Naive thymus-derived CD4-positive, alpha-beta T cell (primary cell): ENCODE results near the gene SOX12. TPM values are rescaled to one million over a fixed set of nuclear protein-coding genes. Genes with fewer than 3 reads are reported as not detected.
A peak's percentile ranks its signal among the peaks of the same experiment; 100 is the strongest.

Experiments
- ATAC-seq: fragments of 150-1000 bp; cut with Tn5 transposase; 2 replicates; pipeline ENCODE4 v1.10.0; 2021; ENCODE audit warnings: mild to moderate bottlenecking, moderate library complexity
- CTCF ChIA-PET: fragments of 350-600 bp; sonication (Branson Sonifier 250); formaldehyde crosslinking; loops from one replicate; lab custom pipeline; 2021; ENCODE audit warnings: antibody characterized with exemption; lab: Charles Lee
- POLR2A ChIA-PET: fragments of 350-600 bp; sonication (Branson Sonifier 250); formaldehyde crosslinking; loops from one replicate; lab custom pipeline; 2021; ENCODE audit warnings: antibody characterized with exemption, inconsistent platforms; lab: Charles Lee
- DNase-seq, 9 donors: peaks; one replicate each; pipeline versions ENCODE4 v3.0.0 to v3.0.0-alpha.2; 2020 to 2022; ENCODE audit warnings: mixed read lengths in 1 of 9
- H3K27ac ChIP-seq: one replicate; pipeline ENCODE4 v1.7.0; 2013; ENCODE audit warnings: mild to moderate bottlenecking, low read depth, low read length, moderate library complexity
- H3K27me3 ChIP-seq, 2 donors: one replicate each; pipeline ENCODE4 v1.7.0; 2013; ENCODE audit warnings: low read length in 2 of 2, mild to moderate bottlenecking in 2 of 2, moderate library complexity in 2 of 2; ENCODE audit not compliant: control insufficient read depth in 2 of 2, insufficient read depth in 2 of 2
- H3K36me3 ChIP-seq, 3 experiments: 1 replicate in 2 of 3; 2 replicates in 1 of 3; pipeline ENCODE4 v1.7.0; 2013; ENCODE audit warnings: low read length in 3 of 3, mild to moderate bottlenecking in 3 of 3, moderate library complexity in 1 of 3; ENCODE audit not compliant: insufficient read depth in 3 of 3, control insufficient read depth in 2 of 3
- H3K4me1 ChIP-seq, 2 donors: one replicate each; pipeline ENCODE4 v1.7.0; 2013; ENCODE audit warnings: low read length in 2 of 2, mild to moderate bottlenecking in 2 of 2, moderate library complexity in 1 of 2; ENCODE audit not compliant: control insufficient read depth in 2 of 2, insufficient read depth in 2 of 2
- H3K4me3 ChIP-seq: 2 replicates; pipeline ENCODE4 v1.7.0; 2013; ENCODE audit warnings: mild to moderate bottlenecking, low read length
- H3K9me3 ChIP-seq, 3 experiments: 1 replicate in 2 of 3; 2 replicates in 1 of 3; pipeline ENCODE4 v1.7.0; 2013; ENCODE audit warnings: low read length in 3 of 3; ENCODE audit not compliant: control insufficient read depth in 2 of 3
- H3K27ac Mint-ChIP-seq, 9 donors: one replicate each; pipeline ENCODE4 v1.8.0; 2020 to 2022; ENCODE audit warnings: mixed read lengths in 9 of 9, mild to moderate bottlenecking in 8 of 9, moderate library complexity in 5 of 9, inconsistent platforms in 2 of 9
- H3K27me3 Mint-ChIP-seq, 5 donors: one replicate each; pipeline ENCODE4 v1.8.0; 2021 to 2022; ENCODE audit warnings: mixed read lengths in 5 of 5, mild to moderate bottlenecking in 1 of 5
- H3K36me3 Mint-ChIP-seq, 5 donors: one replicate each; pipeline ENCODE4 v1.8.0; 2020 to 2022; ENCODE audit warnings: mixed read lengths in 5 of 5, mild to moderate bottlenecking in 3 of 5, inconsistent platforms in 1 of 5
- H3K4me1 Mint-ChIP-seq, 7 donors: one replicate each; pipeline ENCODE4 v1.8.0; 2020 to 2022; ENCODE audit warnings: mixed read lengths in 7 of 7, mild to moderate bottlenecking in 3 of 7, inconsistent platforms in 1 of 7
- H3K4me3 Mint-ChIP-seq, 10 donors: one replicate each; pipeline ENCODE4 v1.8.0; 2020 to 2022; ENCODE audit warnings: mild to moderate bottlenecking in 10 of 10, mixed read lengths in 10 of 10, moderate library complexity in 6 of 10, inconsistent platforms in 2 of 10
- H3K9me3 Mint-ChIP-seq, 11 donors: one replicate each; pipeline ENCODE4 v1.8.0; 2020 to 2022; ENCODE audit warnings: mixed read lengths in 11 of 11, mild to moderate bottlenecking in 4 of 11, inconsistent platforms in 1 of 11, moderate library complexity in 1 of 11
- intact Hi-C, 2 donors: fragments of 100-400 bp; cut with micrococcal nuclease; formaldehyde crosslinking; loops; one replicate each; pipeline ENCODE4 v1.15.1; 2023
- polyA plus RNA-seq, 2 donors: library from polyadenylated mRNA; unstranded; fragments of 300-500 nt; fragmentation: Illumina TruSeq; gene quantifications; one replicate each; pipeline ENCODE4 v1.2.3, GENCODE V29; 2021
- total RNA-seq, 6 experiments: library from RNA in 5 of 6; stranded (reverse) in 5 of 6; gene quantifications; 1 replicate in 5 of 6; 2 replicates in 1 of 6; pipeline ENCODE4 v1.2.3 and lab custom pipeline; 2021 to 2026

The SOX12 gene
- total and polyA plus RNA-seq, 7 experiments from 2014 or later: 0.89 to 15.1 (median 9.4) TPM

DNA sequence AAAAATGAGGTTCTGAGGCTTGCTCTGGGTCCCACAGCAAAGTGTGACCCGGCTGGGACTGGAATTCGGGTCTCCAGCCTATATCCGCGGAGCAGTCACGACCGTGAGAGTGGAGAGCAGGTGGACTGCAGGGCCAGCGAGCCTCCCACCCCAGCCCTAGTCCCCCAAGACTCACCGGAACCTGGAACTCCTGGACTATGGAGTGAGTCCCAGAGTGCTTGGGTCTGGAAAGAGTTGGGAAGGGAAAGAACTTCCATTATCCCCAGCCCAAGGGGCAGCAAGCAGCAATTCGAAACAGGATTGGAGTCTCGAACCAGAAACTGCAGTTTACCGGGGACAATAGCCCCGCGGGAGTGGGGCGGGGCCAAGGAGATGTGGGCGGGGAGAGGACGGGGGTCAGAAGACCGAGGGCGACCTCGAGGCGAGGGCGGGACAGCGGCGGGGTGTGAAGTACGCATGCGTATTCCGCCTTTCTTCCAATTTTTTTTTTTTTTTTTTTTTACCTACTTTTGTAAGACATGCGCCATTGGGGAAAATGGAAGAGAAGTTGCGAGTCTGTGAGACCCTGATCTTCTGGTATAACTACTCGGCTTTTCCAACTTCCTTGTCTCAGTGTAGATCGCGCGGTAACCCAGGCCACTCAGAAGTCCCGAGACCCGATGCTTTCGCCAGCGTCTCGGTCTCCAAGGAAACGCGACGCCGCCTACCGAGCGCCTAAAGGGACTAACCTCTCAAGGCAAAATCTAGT is 35.1 kb upstream of the SOX12 start, which contains the start of gene C20orf96:
C20orf96 (minus strand) TSS at position 667 of the 748 bp plus-strand sequence; CDS start at position 527, 140 bp downstream.
- H3K4me1 Mint-ChIP-seq: peaks cover 1 to 35% (median 9%) of the 10 kb centered on the region in 7 donors
- DNase-seq: peak; percentile 69 to 89 (median 80)
- peak within 1 kb of the TSS; percentile 62 for H3K27ac ChIP-seq
- no peaks in the 10 kb centered on the region for H3K9me3 ChIP-seq
- peak within 1 kb of the TSS in 3 of 9 donors; percentile 28 to 81 (median 69) for H3K27ac Mint-ChIP-seq
- CTCF ChIA-PET: no interaction called here
- POLR2A ChIA-PET: interaction anchor here (1.2 to 1.6 kb wide), 2 partner anchors 8 to 34 kb away, joined by 5 to 6 read pairs; no protein-coding TSS in a partner anchor
- H3K27me3 ChIP-seq: no peaks in the 10 kb centered on the region
- no peaks in the 10 kb centered on the region for H3K36me3 ChIP-seq
- H3K4me3 Mint-ChIP-seq: no peak within 1 kb of the TSS
- peaks cover 0 to 11% (median 0%) of the 10 kb centered on the region in 5 donors for H3K36me3 Mint-ChIP-seq
- intact Hi-C loops: loop anchor here (1.0 kb wide), 4 partner anchors 8 to 117 kb away; partner anchors contain the start of gene SOX12 (in 1 of the 2)
- H3K9me3 Mint-ChIP-seq: peaks cover 0 to 2% (median 0%) of the 10 kb centered on the region in 11 donors
- no peaks in the 10 kb centered on the region for H3K27me3 Mint-ChIP-seq
- peaks cover 11 to 20% of the 10 kb centered on the region in 2 donors for H3K4me1 ChIP-seq
- peak; percentile 96 for ATAC-seq
- peak within 1 kb of the TSS; percentile 52 for H3K4me3 ChIP-seq

DNA sequence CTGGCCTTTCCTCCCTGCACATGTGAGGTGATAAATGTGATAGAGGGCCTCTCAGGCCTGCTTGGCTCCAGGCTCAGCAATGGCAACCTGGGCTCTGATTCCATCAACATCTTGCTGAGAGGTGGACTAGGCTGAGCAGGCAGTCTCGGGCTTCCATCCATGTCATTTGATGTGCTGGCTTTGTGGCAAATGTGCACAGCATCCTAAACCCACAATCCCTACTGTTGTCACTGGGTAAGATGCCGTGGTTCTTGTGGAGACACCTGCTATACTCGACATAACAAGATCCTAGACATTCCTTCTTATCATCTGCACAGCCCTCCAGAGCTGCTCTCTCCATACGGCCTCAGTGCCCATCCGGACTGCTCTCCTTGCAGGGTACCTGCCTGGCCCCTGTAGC is 30.8 kb upstream of the SOX12 start:
- ChIA-PET CTCF (no interaction called here), POLR2A (interaction anchor here (0.6 kb wide), 1 partner anchor 247 kb away, joined by 3 read pairs; no protein-coding TSS in a partner anchor)
- Histone ChIP-seq H3K36me3 (peaks cover 0 to 1% (median 0%) of the 10 kb centered on the region in 3 experiments), H3K9me3 (no peaks in the 10 kb centered on the region), H3K4me1 (peaks cover 17 to 33% of the 10 kb centered on the region in 2 donors), H3K27ac (no peak overlapping the region), H3K4me3 (no peak overlapping the region), H3K27me3 (no peaks in the 10 kb centered on the region)
- intact Hi-C loops: no loop called here
- peak overlapping the region in 1 of 10 donors; percentile 61 for H3K4me3 Mint-ChIP-seq
- H3K27ac Mint-ChIP-seq: peak overlapping the region in 2 of 9 donors; percentile 4 to 9
- peaks cover 0 to 2% (median 0%) of the 10 kb centered on the region in 5 donors for H3K27me3 Mint-ChIP-seq
- ATAC-seq: no peak
- peaks cover 21 to 39% (median 34%) of the 10 kb centered on the region in 7 donors for H3K4me1 Mint-ChIP-seq
- H3K9me3 Mint-ChIP-seq: peaks cover 0 to 8% (median 0%) of the 10 kb centered on the region in 11 donors
- H3K36me3 Mint-ChIP-seq: peaks cover 0 to 17% (median 0%) of the 10 kb centered on the region in 5 donors
- DNase-seq: no peak

DNA sequence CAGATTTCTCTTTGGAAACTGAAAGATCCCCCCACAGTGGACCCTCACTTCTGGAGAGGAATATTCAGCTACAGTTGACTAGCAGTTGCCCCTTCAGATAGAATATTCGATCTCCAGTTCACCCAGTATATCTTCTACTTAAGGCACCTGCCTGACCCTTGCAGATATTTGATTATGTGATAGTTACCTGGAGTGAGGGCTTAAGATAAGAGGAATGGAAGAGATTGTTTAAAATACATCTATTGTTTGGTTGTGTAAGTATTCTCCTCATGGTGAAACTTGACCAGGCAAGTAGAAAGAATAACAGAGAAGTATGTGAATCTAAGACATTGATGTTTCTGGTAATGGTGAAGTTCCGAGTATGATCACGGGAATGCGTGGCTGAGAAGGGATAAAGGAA is 29.5 kb upstream of the SOX12 start:
- peaks cover 0 to 8% (median 0%) of the 10 kb centered on the region in 11 donors for H3K9me3 Mint-ChIP-seq
- H3K27ac Mint-ChIP-seq: peak overlapping the region; percentile 44 to 100 (median 73)
- peaks cover 0 to 2% (median 0%) of the 10 kb centered on the region in 5 donors for H3K27me3 Mint-ChIP-seq
- Histone ChIP-seq H3K4me3 (no peak overlapping the region), H3K27ac (no peak overlapping the region), H3K9me3 (no peaks in the 10 kb centered on the region), H3K4me1 (peaks cover 23 to 36% of the 10 kb centered on the region in 2 donors), H3K36me3 (peaks cover 0 to 5% (median 0%) of the 10 kb centered on the region in 3 experiments), H3K27me3 (no peaks in the 10 kb centered on the region)
- ChIA-PET POLR2A (interaction anchor here (6.1 kb wide), 1 partner anchor 28 kb away, joined by 74 read pairs; the partner anchor contains the start of gene SOX12), CTCF (no interaction called here)
- DNase-seq (no peak), ATAC-seq (no peak)
- intact Hi-C loops: no loop called here
- H3K36me3 Mint-ChIP-seq: peaks cover 0 to 22% (median 0%) of the 10 kb centered on the region in 5 donors
- peaks cover 26 to 43% (median 39%) of the 10 kb centered on the region in 7 donors for H3K4me1 Mint-ChIP-seq
- H3K4me3 Mint-ChIP-seq: peak overlapping the region; percentile 57 to 99 (median 94)

DNA sequence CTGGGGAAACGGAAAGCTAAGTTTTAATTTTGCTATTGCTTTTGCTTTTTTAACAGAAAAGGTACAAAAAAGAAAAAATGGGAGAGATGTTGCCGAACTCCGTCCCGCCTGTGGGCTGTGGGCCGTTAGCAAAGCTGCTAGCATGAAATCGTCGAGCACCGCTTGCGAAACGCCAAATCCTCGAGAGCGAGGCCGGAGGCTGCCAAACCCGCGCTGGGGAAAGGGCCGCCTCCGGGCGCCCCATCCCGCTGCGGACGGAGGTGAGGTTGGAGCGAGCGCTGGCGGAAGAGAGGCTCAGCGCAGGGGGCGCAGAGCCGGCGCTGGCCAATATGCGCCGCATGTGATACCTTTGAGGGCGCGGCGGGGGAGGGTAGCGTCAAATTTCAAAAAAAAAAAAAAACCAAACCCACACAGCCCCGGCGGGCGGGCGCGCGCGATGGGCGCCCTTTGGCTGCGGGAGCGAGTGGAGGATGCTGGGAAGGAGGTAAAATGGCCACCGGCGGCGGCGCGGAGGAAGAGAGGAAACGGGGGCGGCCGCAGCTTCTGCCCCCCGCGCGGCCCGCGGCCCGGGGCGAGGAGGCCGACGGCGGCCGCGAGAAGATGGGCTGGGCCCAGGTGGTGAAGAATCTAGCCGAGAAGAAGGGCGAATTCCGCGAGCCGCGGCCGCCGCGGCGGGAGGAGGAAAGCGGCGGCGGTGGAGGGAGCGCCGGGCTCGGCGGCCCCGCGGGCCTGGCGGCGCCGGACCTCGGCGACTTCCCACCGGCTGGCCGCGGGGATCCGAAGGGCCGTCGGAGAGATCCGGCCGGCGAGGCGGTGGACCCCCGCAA is 28.0 kb upstream of the SOX12 start, which contains the start of gene ZCCHC3:
ZCCHC3 (plus strand) TSS at position 473 of the 827 bp plus-strand sequence; CDS start at position 490, 17 bp downstream.
- Mint-ChIP-seq H3K9me3 (peaks cover 0 to 8% (median 0%) of the 10 kb centered on the region in 11 donors), H3K27ac (peak within 1 kb of the TSS; percentile 94 to 100 (median 97)), H3K36me3 (peaks cover 0 to 25% (median 0%) of the 10 kb centered on the region in 5 donors), H3K4me3 (peak within 1 kb of the TSS; percentile 92 to 100 (median 98)), H3K4me1 (peaks cover 33 to 51% (median 40%) of the 10 kb centered on the region in 7 donors), H3K27me3 (peaks cover 0 to 2% (median 0%) of the 10 kb centered on the region in 5 donors)
- Histone ChIP-seq H3K9me3 (no peaks in the 10 kb centered on the region), H3K27me3 (no peaks in the 10 kb centered on the region), H3K4me1 (peaks cover 14 to 21% of the 10 kb centered on the region in 2 donors), H3K4me3 (peak within 1 kb of the TSS; percentile 96), H3K36me3 (peaks cover 0 to 12% (median 0%) of the 10 kb centered on the region in 3 experiments), H3K27ac (peak within 1 kb of the TSS; percentile 91)
- ATAC-seq (peak; percentile 94), DNase-seq (peak; percentile 72 to 89 (median 84))
- POLR2A ChIA-PET: interaction anchor here (0.6 to 6.1 kb wide), 14 partner anchors 12 to 957 kb away, joined by 3 to 74 read pairs (median 4); partner anchors contain the start of genes CSNK2A1 and SOX12
- intact Hi-C loops: loop anchor here (1.0 kb wide), 5 partner anchors 13 to 246 kb away; partner anchors contain the start of genes CSNK2A1 (in 1 of the 2) and SOX12 (in 1 of the 2)
- CTCF ChIA-PET: interaction anchor here (0.6 to 1.2 kb wide), 3 partner anchors 34 to 182 kb away, joined by 3 read pairs; no protein-coding TSS in a partner anchor

DNA sequence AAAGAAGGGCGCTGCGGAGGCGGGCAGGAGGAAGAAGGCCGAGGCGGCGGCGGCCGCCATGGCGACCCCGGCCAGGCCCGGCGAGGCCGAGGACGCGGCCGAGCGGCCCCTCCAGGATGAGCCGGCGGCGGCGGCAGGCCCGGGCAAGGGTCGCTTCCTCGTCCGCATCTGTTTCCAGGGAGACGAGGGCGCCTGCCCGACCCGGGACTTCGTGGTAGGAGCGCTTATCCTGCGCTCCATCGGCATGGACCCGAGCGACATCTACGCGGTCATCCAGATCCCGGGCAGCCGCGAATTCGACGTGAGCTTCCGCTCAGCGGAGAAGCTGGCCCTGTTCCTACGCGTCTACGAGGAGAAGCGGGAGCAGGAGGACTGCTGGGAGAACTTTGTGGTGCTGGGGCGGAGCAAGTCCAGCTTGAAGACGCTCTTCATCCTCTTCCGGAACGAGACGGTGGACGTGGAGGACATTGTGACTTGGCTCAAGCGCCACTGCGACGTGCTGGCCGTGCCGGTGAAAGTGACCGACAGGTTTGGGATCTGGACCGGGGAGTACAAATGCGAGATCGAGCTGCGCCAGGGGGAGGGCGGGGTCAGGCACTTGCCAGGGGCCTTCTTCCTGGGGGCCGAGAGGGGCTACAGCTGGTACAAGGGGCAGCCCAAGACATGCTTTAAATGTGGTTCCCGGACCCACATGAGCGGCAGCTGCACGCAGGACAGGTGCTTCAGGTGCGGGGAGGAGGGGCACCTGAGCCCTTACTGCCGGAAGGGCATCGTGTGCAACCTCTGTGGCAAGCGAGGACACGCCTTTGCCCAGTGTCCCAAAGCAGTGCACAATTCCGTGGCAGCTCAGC is 27.2 kb upstream of the SOX12 start:
- H3K36me3 ChIP-seq: peaks cover 0 to 12% (median 0%) of the 10 kb centered on the region in 3 experiments
- no peaks in the 10 kb centered on the region for H3K9me3 ChIP-seq
- no peaks in the 10 kb centered on the region for H3K27me3 ChIP-seq
- Mint-ChIP-seq H3K4me3 (peak overlapping the region; percentile 92 to 100 (median 98)), H3K4me1 (peaks cover 33 to 48% (median 37%) of the 10 kb centered on the region in 7 donors), H3K36me3 (peaks cover 0 to 23% (median 0%) of the 10 kb centered on the region in 5 donors), H3K27ac (peak overlapping the region; percentile 93 to 99 (median 97)), H3K27me3 (peaks cover 0 to 2% (median 0%) of the 10 kb centered on the region in 5 donors), H3K9me3 (peaks cover 0 to 8% (median 0%) of the 10 kb centered on the region in 11 donors)
- ChIA-PET CTCF (interaction anchor here (0.5 to 1.9 kb wide), 3 partner anchors 33 to 210 kb away, joined by 3 to 6 read pairs (median 3); no protein-coding TSS in a partner anchor), POLR2A (interaction anchor here (0.6 to 6.1 kb wide), 10 partner anchors 9 to 245 kb away, joined by 3 to 74 read pairs (median 4); partner anchors contain the start of genes CSNK2A1 and SOX12)
- peak overlapping the region; percentile 91 for H3K27ac ChIP-seq
- ATAC-seq: peak; percentile 19
- peaks cover 14 to 21% of the 10 kb centered on the region in 2 donors for H3K4me1 ChIP-seq
- peak; percentile 16 to 51 (median 38) for DNase-seq
- intact Hi-C loops: loop anchor here (1.0 to 2.0 kb wide), 8 partner anchors 8 to 245 kb away; partner anchors contain the start of genes C20orf96 (in 2 of the 2), CSNK2A1 (in 1 of the 2), SOX12 (in 1 of the 2) and TBC1D20 (in 1 of the 2)
- peak overlapping the region; percentile 96 for H3K4me3 ChIP-seq
